ENCODE results near the gene RPRD1B.
"Not testable (repeated sequence)": the region's sequence is repeated elsewhere in the genome, so short reads cannot be mapped to it uniquely, and the experiment has no call there.

RPRD1B gene

GRCh38 chr20:38001981-38002380 lies 31.6 kb upstream of the RPRD1B start:
- no peak for DNase-seq

GRCh38 chr20:38002422-38002821 lies 31.1 kb upstream of the RPRD1B start:
- DNase-seq: no peak

GRCh38 chr20:38004416-38004815 lies 29.1 kb upstream of the RPRD1B start:
- no peak for DNase-seq

GRCh38 chr20:38005903-38006302 lies 27.6 kb upstream of the RPRD1B start:
- DNase-seq: no peak

- DNase-seq: no peak
Measured at GRCh38 chr20:38007526-38007925, 26.0 kb upstream of the RPRD1B start.

- DNase-seq: no peak
Measured at GRCh38 chr20:38008233-38008944, 25.2 kb upstream of the RPRD1B start.

GRCh38 chr20:38009416-38009815 lies 24.1 kb upstream of the RPRD1B start:
- not testable (repeated sequence) for DNase-seq

GRCh38 chr20:38011696-38012095 lies 21.9 kb upstream of the RPRD1B start:
- no peak for DNase-seq

GRCh38 chr20:38012332-38012731 lies 21.2 kb upstream of the RPRD1B start:
- no peak for DNase-seq

GRCh38 chr20:38013887-38014286 lies 19.7 kb upstream of the RPRD1B start:
- no peak for DNase-seq

GRCh38 chr20:38017959-38018358 lies 15.6 kb upstream of the RPRD1B start:
- no peak for DNase-seq

- no peak for DNase-seq
Measured at GRCh38 chr20:38018385-38018784, 15.2 kb upstream of the RPRD1B start.

GRCh38 chr20:38021087-38021772 lies 12.3 kb upstream of the RPRD1B start:
- no peak for DNase-seq

GRCh38 chr20:38023181-38024001 lies 10.2 kb upstream of the RPRD1B start:
- peak in 1 of 2 donors; percentile 58 for DNase-seq

- no peak for DNase-seq
Measured at GRCh38 chr20:38024496-38024895, 9.1 kb upstream of the RPRD1B start.

GRCh38 chr20:38029453-38029852 lies 4.1 kb upstream of the RPRD1B start:
- no peak for DNase-seq

GRCh38 chr20:38031957-38032356 lies 1.6 kb upstream of the RPRD1B start:
- no peak for DNase-seq

GRCh38 chr20:38032585-38033329 lies 789 bp upstream of the RPRD1B start:
- DNase-seq: no peak

GRCh38 chr20:38034108-38034649 lies 633 bp downstream of the RPRD1B start:
- DNase-seq: no peak

- DNase-seq: no peak
Measured at GRCh38 chr20:38034961-38035360, 1.4 kb downstream of the RPRD1B start.

GRCh38 chr20:38036366-38036765 lies 2.8 kb downstream of the RPRD1B start:
- no peak for DNase-seq

GRCh38 chr20:38040276-38040675 lies 6.7 kb downstream of the RPRD1B start:
- DNase-seq: no peak

Measured in bone marrow (tissue), 2 donors.